HL-60 (cell line): ENCODE measurements around the gene TNFRSF21.

Experiments used
- GABPA ChIP-seq: IDR thresholded peaks from 2 replicates; pipeline ENCODE4 v1.6.1; 2012; ENCODE audit warnings: low read depth
- TF ChIP-seq, protein P1 (sequence below): IDR thresholded peaks from one replicate; pipeline ENCODE4 v1.5.1; 2011; ENCODE audit warnings: low read length, control low read depth, inconsistent platforms; ENCODE audit not compliant: insufficient read depth

DNA sequence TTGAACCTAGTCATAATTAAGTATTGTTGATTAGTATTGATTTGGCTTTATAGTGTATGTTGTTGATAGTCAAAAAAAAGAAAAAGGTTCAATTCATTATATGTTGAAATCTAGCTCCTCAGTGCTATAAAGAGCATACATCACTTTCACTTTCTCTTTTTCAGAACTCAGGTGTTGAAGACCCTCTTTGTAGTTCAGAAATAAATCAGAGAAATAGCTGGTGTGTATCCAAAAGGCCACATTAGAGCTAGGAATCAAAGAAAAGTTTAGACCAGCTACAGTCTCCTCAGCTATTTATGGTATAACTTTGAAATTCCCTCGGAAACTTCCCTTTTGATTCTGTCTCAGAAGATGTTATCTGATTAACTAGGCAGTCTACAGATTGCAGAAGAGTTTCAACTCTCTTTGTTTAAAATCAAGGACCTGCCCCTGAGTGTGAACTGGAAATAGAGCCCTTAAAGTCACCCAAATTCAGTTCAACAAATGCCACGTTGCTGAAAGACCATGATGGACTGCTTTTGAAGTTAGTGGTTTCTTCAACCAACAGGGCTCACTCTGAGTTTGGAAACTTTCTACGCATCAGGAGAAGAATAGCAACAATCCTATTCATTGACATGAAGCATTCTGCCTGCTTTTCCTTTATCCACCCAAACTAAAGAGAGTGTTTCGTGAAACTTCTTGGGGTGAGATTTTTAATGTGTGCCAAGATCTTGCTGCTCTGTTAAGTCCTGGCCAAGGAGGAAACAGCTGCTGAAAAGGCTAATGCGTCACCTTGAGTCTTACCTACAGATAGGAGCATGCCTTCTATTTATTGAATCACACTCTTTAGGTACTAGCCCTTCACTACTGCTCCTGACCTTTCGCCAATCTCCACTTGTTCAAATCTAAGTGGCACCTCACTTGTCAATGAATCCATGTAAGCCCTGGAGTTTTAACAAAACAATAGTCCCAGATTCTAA is 111.7 kb downstream of the TNFRSF21 start:
- no peak for TF ChIP-seq GABPA
- TF ChIP-seq, protein P1, sequence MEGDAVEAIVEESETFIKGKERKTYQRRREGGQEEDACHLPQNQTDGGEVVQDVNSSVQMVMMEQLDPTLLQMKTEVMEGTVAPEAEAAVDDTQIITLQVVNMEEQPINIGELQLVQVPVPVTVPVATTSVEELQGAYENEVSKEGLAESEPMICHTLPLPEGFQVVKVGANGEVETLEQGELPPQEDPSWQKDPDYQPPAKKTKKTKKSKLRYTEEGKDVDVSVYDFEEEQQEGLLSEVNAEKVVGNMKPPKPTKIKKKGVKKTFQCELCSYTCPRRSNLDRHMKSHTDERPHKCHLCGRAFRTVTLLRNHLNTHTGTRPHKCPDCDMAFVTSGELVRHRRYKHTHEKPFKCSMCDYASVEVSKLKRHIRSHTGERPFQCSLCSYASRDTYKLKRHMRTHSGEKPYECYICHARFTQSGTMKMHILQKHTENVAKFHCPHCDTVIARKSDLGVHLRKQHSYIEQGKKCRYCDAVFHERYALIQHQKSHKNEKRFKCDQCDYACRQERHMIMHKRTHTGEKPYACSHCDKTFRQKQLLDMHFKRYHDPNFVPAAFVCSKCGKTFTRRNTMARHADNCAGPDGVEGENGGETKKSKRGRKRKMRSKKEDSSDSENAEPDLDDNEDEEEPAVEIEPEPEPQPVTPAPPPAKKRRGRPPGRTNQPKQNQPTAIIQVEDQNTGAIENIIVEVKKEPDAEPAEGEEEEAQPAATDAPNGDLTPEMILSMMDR: no peak
